Activated T-cell treated with anti-CD3 and anti-CD28 coated beads, Interleukin-2, amount 50 U/mL, for 24 hours (primary cell): Measurements from ENCODE around the gene TLK1.
A peak's percentile ranks its signal among the peaks of the same experiment; 100 is the strongest.

Source experiments
- DNase-seq: peaks from one replicate; pipeline ENCODE4 v3.0.0-alpha.2; 2020
- H3K27ac Mint-ChIP-seq: 2 replicates; pipeline ENCODE4 v1.8.0; 2020; ENCODE audit warnings: mild to moderate bottlenecking, mixed read lengths
- H3K27me3 Mint-ChIP-seq: 2 replicates; pipeline ENCODE4 v1.8.0; 2020; ENCODE audit warnings: mixed read lengths
- H3K36me3 Mint-ChIP-seq: 2 replicates; pipeline ENCODE4 v1.8.0; 2020; ENCODE audit warnings: low read depth, mixed read lengths
- H3K4me1 Mint-ChIP-seq: 2 replicates; pipeline ENCODE4 v1.8.0; 2020; ENCODE audit warnings: low read depth, mixed read lengths
- H3K4me3 Mint-ChIP-seq: 2 replicates; pipeline ENCODE4 v1.8.0; 2020; ENCODE audit warnings: mild to moderate bottlenecking, moderate library complexity, mixed read lengths
- H3K9me3 Mint-ChIP-seq: 2 replicates; pipeline ENCODE4 v1.8.0; 2020; ENCODE audit warnings: mixed read lengths

Gene TLK1

DNA sequence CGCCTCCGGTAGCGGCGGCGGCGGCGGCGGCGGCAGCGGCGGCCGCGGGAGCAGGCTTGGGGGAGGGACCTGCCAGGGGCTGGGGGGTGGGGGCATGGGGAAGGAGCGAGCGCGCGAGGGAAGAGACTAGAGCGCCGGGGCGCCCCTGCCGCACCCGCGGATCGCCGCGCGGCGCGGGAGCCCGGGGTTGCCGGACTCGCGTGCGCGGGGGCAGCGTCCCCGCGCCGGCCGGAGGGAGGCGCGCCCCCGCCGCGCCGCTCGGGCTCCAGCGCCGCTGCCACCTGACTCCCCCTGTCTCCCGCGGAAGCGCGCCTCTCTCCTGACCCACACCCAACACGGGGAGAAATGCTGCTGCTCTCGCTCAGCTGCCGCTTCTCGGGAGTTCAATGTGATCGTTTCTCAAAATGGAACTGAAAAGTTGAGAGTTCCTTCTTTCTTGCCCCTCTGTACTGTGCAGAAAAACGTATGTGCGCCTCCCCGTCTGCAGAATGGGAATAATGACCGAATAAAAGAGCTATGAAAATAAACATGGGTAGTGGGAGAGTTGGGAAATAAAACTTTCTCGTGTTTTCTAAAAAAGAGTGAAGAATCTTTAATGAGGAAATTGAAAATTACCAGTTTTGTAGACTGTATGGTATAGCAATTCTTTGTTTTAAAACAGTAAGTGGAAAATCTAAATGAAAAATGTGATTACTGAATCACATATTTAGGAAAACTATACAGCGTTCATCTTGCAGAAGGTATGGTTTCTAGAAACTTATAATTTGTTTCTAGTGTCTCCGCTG is 455 bp upstream of the TLK1 start:
- Mint-ChIP-seq H3K36me3 (peaks cover 17% of the 10 kb centered on the region), H3K27me3 (no peaks in the 10 kb centered on the region), H3K4me1 (peaks cover 55% of the 10 kb centered on the region)

GRCh38 chr2:171159372-171160118 is 1.1 kb downstream of the TLK1 start:
- H3K9me3 Mint-ChIP-seq: no peaks in the 10 kb centered on the region
- H3K27me3 Mint-ChIP-seq: no peaks in the 10 kb centered on the region
- peak overlapping the region; percentile 90 for H3K4me3 Mint-ChIP-seq
- H3K36me3 Mint-ChIP-seq: peaks cover 19% of the 10 kb centered on the region
- peak overlapping the region; percentile 95 for H3K27ac Mint-ChIP-seq
- peak; percentile 74 for DNase-seq
- H3K4me1 Mint-ChIP-seq: peaks cover 69% of the 10 kb centered on the region

More for the DNA sequence above, 455 bp upstream of the TLK1 start:
- no peaks in the 10 kb centered on the region for H3K9me3 Mint-ChIP-seq
- peak; percentile 79 for DNase-seq
- H3K27ac Mint-ChIP-seq: peak overlapping the region; percentile 92
- H3K4me3 Mint-ChIP-seq: peak overlapping the region; percentile 90

- Mint-ChIP-seq H3K4me1 (peaks cover 71% of the 10 kb centered on the region), H3K4me3 (peak overlapping the region; percentile 90), H3K9me3 (no peaks in the 10 kb centered on the region), H3K36me3 (peaks cover 19% of the 10 kb centered on the region), H3K27me3 (no peaks in the 10 kb centered on the region), H3K27ac (peak overlapping the region; percentile 95)
- no peak for DNase-seq
Measured at GRCh38 chr2:171158790-171159371, 1.8 kb downstream of the TLK1 start.

- H3K27ac Mint-ChIP-seq: peak overlapping the region; percentile 61
- H3K9me3 Mint-ChIP-seq: no peaks in the 10 kb centered on the region
- DNase-seq: no peak
- peak overlapping the region; percentile 90 for H3K4me3 Mint-ChIP-seq
- no peaks in the 10 kb centered on the region for H3K27me3 Mint-ChIP-seq
- peaks cover 70% of the 10 kb centered on the region for H3K4me1 Mint-ChIP-seq
- H3K36me3 Mint-ChIP-seq: peaks cover 19% of the 10 kb centered on the region
Measured at GRCh38 chr2:171158036-171158789, 2.5 kb downstream of the TLK1 start.

DNA sequence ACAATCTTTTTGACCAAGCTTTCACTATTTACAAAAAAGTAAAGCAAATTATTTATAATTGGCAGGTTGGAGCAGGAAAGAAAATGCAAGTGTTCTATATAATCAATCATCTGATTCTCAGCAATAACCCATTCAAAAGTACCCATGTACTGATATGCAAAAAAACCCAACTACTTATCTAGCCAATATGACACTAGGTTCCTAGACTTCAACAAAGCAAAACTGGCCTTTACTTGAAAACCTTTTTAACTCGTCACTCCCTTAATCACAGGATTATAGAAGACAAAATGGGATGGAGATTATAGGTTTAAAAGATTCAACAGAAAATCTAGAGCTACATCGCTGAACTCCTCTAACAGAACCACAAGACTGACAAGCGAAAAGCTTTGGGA is 3.6 kb downstream of the TLK1 start:
- H3K36me3 Mint-ChIP-seq: peaks cover 19% of the 10 kb centered on the region
- no peak overlapping the region for H3K27ac Mint-ChIP-seq
- peaks cover 69% of the 10 kb centered on the region for H3K4me1 Mint-ChIP-seq
- no peak for DNase-seq
- H3K27me3 Mint-ChIP-seq: no peaks in the 10 kb centered on the region
- H3K4me3 Mint-ChIP-seq: peak overlapping the region; percentile 46
- no peaks in the 10 kb centered on the region for H3K9me3 Mint-ChIP-seq

DNA sequence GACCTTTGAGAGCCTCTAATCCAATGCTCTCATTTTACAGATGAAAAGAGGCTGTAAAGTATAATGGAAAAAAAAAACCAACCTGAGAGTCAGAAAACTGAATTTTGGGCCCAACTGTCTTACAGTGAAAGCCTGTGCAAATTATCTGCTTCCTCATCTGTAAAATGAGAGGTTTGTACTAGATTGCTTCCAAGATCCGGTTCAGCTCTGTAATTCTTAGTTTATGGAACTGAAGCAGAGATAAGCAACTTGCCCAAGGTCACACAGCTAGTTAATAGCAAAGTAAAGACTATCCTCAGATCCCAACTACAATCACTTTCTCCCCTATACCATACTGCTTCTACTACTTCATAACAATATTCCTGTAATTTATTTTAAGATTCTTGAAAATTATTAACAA is 6.3 kb downstream of the TLK1 start:
- no peak for DNase-seq
- Mint-ChIP-seq H3K4me1 (peaks cover 82% of the 10 kb centered on the region), H3K36me3 (peaks cover 18% of the 10 kb centered on the region), H3K27ac (peak overlapping the region; percentile 59), H3K4me3 (no peak overlapping the region), H3K27me3 (no peaks in the 10 kb centered on the region), H3K9me3 (no peaks in the 10 kb centered on the region)

- no peak for DNase-seq
- Mint-ChIP-seq H3K9me3 (no peaks in the 10 kb centered on the region), H3K27ac (peak overlapping the region; percentile 59), H3K4me1 (peaks cover 82% of the 10 kb centered on the region), H3K27me3 (no peaks in the 10 kb centered on the region), H3K4me3 (no peak overlapping the region), H3K36me3 (peaks cover 12% of the 10 kb centered on the region)
Measured at GRCh38 chr2:171150694-171151285, 9.9 kb downstream of the TLK1 start.

GRCh38 chr2:171149986-171150693 is 10.6 kb downstream of the TLK1 start:
- peaks cover 79% of the 10 kb centered on the region for H3K4me1 Mint-ChIP-seq
- H3K9me3 Mint-ChIP-seq: no peaks in the 10 kb centered on the region
- H3K27ac Mint-ChIP-seq: peak overlapping the region; percentile 59
- H3K27me3 Mint-ChIP-seq: no peaks in the 10 kb centered on the region
- DNase-seq: no peak
- no peak overlapping the region for H3K4me3 Mint-ChIP-seq
- H3K36me3 Mint-ChIP-seq: peaks cover 14% of the 10 kb centered on the region

DNA sequence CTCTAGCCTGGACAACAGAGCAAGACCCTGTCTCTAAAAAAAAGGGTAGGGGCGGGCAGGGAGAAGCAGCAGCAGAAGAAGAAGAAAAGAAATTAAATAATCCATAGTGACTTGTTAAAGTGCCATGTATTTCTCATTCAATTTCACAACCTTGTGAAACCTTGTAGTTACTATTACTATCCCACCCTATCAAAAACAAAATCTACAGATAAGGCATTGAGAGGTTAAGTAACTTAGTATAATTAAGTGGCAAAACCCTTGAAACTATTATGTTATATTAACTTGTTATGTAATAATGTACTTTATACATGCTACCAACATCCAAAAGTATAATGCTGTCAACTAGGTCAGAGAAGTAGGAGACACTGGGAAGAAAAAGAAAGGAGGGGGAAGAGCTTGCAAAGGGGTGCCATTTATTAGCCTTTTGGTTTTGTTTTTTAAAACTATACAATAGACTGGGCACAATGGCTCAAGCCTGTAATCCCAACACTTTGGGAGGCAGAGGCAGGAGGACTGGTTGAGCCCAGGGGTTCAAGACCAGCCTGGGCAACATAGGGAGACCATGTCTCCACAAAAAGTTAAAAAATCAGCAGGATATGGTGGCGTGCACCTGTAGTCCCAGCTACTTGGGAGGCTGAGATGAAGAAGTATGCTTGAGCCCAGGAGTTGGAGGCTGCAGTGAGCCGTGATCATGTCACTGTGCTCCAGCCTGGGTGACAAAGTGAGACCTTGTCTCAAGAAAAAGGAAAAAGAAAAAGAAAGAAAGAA is 11.3 kb downstream of the TLK1 start:
- Mint-ChIP-seq H3K27ac (no peak overlapping the region), H3K4me1 (peaks cover 81% of the 10 kb centered on the region)
- DNase-seq: no peak

GRCh38 chr2:171147081-171147480 is 13.6 kb downstream of the TLK1 start:
- Mint-ChIP-seq H3K36me3 (peaks cover 18% of the 10 kb centered on the region), H3K4me1 (peaks cover 80% of the 10 kb centered on the region), H3K27me3 (no peaks in the 10 kb centered on the region), H3K9me3 (no peaks in the 10 kb centered on the region), H3K4me3 (no peak overlapping the region), H3K27ac (no peak overlapping the region)
- no peak for DNase-seq

More for the DNA sequence above, 11.3 kb downstream of the TLK1 start:
- Mint-ChIP-seq H3K4me3 (no peak overlapping the region), H3K9me3 (no peaks in the 10 kb centered on the region), H3K27me3 (no peaks in the 10 kb centered on the region), H3K36me3 (peaks cover 18% of the 10 kb centered on the region)

DNA sequence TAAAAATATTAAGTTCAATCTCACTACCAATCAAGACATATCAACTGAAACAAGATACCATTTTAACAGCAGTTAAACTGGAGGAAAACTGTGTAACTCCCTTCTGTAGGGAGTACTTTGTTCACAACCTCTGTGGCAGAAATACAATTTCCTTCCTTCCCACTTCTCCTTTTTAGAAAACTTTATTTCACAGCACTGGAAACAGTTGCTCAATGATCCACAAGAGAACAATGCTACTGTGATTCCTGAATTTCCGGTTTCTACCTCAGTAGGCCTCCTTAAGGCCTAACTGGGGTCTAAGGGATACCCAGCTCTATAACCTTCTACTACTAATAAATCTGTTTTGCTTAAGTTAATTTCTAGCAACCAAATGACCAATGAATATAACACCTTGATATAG is 14.1 kb downstream of the TLK1 start:
- H3K9me3 Mint-ChIP-seq: no peaks in the 10 kb centered on the region
- no peak overlapping the region for H3K4me3 Mint-ChIP-seq
- H3K27ac Mint-ChIP-seq: peak overlapping the region; percentile 1

DNA sequence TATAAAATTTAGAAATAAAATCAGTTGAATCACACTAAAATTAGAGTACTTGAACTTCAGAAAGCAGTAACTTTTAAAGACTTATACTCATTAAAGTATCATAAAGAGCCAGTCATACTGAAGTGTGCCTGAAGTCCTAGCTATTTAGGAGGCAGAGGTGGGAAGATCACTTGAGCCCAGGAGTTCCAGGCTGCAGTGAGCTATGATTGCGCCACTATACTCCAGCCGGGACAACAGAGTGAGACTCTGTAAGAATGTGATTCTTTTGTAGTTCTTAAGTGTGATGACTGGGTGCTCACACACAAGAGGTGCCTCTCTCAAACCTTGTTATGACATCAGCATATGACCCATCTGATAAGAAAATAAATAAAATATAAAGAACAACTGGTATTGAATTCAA is 14.6 kb downstream of the TLK1 start:
- Mint-ChIP-seq H3K9me3 (no peaks in the 10 kb centered on the region), H3K27ac (no peak overlapping the region), H3K36me3 (peaks cover 18% of the 10 kb centered on the region), H3K4me3 (no peak overlapping the region), H3K4me1 (peaks cover 83% of the 10 kb centered on the region), H3K27me3 (no peaks in the 10 kb centered on the region)
- no peak for DNase-seq

More for the DNA sequence above, 14.1 kb downstream of the TLK1 start:
- no peak for DNase-seq
- H3K4me1 Mint-ChIP-seq: peaks cover 80% of the 10 kb centered on the region
- H3K36me3 Mint-ChIP-seq: peaks cover 18% of the 10 kb centered on the region
- H3K27me3 Mint-ChIP-seq: no peaks in the 10 kb centered on the region

DNA sequence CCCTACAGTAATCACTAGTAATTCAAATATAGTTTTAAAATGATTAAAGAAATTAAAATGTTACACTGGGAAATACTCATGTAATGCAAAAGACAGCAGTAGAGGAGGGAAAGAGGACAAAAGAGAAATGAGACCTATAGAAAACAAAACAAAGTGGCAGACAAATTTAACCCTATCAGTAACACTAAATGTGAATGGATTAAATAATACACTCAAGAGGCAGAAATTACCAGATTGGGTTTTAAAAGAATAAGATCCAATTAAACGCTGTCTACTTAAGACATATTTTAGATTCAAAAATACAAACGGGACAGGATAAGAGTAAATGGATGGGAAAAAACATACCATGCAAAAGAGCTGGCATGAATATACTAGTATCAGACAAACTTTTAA is 17.0 kb downstream of the TLK1 start:
- H3K4me3 Mint-ChIP-seq: no peak overlapping the region
- peaks cover 85% of the 10 kb centered on the region for H3K4me1 Mint-ChIP-seq
- H3K27me3 Mint-ChIP-seq: no peaks in the 10 kb centered on the region
- H3K9me3 Mint-ChIP-seq: no peaks in the 10 kb centered on the region
- H3K36me3 Mint-ChIP-seq: peaks cover 11% of the 10 kb centered on the region
- H3K27ac Mint-ChIP-seq: no peak overlapping the region
- DNase-seq: no peak
